Measurements from ENCODE around the gene FAM236A. TPM values are rescaled to one million over a fixed set of nuclear protein-coding genes. Genes with fewer than 3 reads are reported as not detected.

FAM236A gene
- not detected in 2 replicates for total RNA-seq

DNA sequence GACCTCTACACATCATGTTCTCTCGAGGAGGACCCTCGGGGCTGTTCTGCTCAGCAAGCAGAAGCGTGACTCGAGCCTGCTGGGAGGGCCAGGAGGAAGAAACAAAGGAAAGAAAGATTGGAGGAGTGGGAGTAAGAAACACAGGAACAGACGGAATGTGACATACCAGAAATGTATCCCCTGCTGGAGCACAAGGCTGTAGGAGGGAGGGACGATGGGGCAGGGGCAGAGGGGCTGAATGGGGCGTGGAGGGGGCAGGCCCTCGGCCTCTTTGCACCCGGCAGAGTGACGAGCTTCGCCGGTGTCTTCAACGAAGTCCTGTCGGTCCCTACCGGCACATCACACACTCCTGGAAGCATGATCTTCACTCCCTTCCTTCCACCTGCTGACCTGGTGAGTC lies at the start of gene FAM236A:
FAM236A (plus strand) TSS at position 301 of the 400 bp plus-strand sequence; CDS start at position 358, 57 bp downstream.

GRCh38 chrX:72912315-72912714 lies 25.7 kb upstream of the FAM236A start, which contains the start of gene FAM236C:
Gene FAM236C (plus strand): TSS chrX:72912615. CDS start chrX:72912715, 100 bp downstream.

GRCh38 chrX:72943819-72944169 lies 5.8 kb downstream of the FAM236A start, which contains the start of gene DMRTC1:
Gene DMRTC1 (minus strand): TSS chrX:72943837. CDS start chrX:72875694, 68,143 bp downstream.

Other genes with a start within 250 kb of the FAM236A start
- 9.3 and 17.1 TPM in 2 replicates for gene PHKA1, start 223.9 kb upstream of the FAM236A start, total RNA-seq
- gene DMRTC1B, start 161.3 kb upstream of the FAM236A start, total RNA-seq, result not detected in 2 replicates
- gene FAM236B, start 155.5 kb upstream of the FAM236A start, total RNA-seq, result not detected in 2 replicates
- not detected in 2 replicates for gene FAM236D, start 130.0 kb upstream of the FAM236A start, total RNA-seq
- not detected in 2 replicates for gene FAM236C, start 25.6 kb upstream of the FAM236A start, total RNA-seq
- gene DMRTC1, start 5.6 kb downstream of the FAM236A start, total RNA-seq, result not detected in 2 replicates
- gene PABPC1L2B, start 64.7 kb downstream of the FAM236A start, total RNA-seq, result not detected in 2 replicates
- gene PABPC1L2A, start 141.3 kb downstream of the FAM236A start, total RNA-seq, result not detected in 2 replicates

All from smooth muscle cell of the pulmonary artery (primary cell).